GM06990 (cell line): ENCODE measurements around the gene ZNF213.
"Not testable (repeated sequence)": the region's sequence is repeated elsewhere in the genome, so short reads cannot be mapped to it uniquely, and the experiment has no call there.

Source experiments
- DNase-seq: peaks from one replicate; pipeline ENCODE4 v3.0.0-alpha.2; 2011; ENCODE audit not compliant: insufficient read length; ENCODE audit errors: extremely low read depth
- H3K27me3 ChIP-seq: replicated peaks from 2 replicates; pipeline ENCODE4 v1.6.0; 2011; ENCODE audit warnings: low read length; ENCODE audit not compliant: control insufficient read depth, insufficient read depth
- H3K36me3 ChIP-seq: 2 replicates; pipeline ENCODE4 v1.5.1; 2011; ENCODE audit warnings: low read length; ENCODE audit not compliant: control insufficient read depth, insufficient read depth
- H3K4me3 ChIP-seq: replicated peaks from 2 replicates; pipeline ENCODE4 v1.5.1; 2011; ENCODE audit warnings: low read depth, mild to moderate bottlenecking, control low read depth, low read length
- TF ChIP-seq, protein P1 (sequence below): IDR thresholded peaks from 2 replicates; pipeline ENCODE4 v1.5.1; 2011; ENCODE audit warnings: low read length, control low read depth, mild to moderate bottlenecking, inconsistent platforms; ENCODE audit not compliant: insufficient read depth, poor library complexity, severe bottlenecking

ZNF213 gene

GRCh38 chr16:3138823-3139426 lies 4.1 kb downstream of the ZNF213 start:
- no peaks in the 10 kb centered on the region for H3K27me3 ChIP-seq
- DNase-seq = no peak
- H3K4me3 ChIP-seq = no peak overlapping the region
- TF ChIP-seq, protein P1, sequence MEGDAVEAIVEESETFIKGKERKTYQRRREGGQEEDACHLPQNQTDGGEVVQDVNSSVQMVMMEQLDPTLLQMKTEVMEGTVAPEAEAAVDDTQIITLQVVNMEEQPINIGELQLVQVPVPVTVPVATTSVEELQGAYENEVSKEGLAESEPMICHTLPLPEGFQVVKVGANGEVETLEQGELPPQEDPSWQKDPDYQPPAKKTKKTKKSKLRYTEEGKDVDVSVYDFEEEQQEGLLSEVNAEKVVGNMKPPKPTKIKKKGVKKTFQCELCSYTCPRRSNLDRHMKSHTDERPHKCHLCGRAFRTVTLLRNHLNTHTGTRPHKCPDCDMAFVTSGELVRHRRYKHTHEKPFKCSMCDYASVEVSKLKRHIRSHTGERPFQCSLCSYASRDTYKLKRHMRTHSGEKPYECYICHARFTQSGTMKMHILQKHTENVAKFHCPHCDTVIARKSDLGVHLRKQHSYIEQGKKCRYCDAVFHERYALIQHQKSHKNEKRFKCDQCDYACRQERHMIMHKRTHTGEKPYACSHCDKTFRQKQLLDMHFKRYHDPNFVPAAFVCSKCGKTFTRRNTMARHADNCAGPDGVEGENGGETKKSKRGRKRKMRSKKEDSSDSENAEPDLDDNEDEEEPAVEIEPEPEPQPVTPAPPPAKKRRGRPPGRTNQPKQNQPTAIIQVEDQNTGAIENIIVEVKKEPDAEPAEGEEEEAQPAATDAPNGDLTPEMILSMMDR = no peak
- H3K36me3 ChIP-seq = no peaks in the 10 kb centered on the region; the same call in none of the 2 replicates

DNA sequence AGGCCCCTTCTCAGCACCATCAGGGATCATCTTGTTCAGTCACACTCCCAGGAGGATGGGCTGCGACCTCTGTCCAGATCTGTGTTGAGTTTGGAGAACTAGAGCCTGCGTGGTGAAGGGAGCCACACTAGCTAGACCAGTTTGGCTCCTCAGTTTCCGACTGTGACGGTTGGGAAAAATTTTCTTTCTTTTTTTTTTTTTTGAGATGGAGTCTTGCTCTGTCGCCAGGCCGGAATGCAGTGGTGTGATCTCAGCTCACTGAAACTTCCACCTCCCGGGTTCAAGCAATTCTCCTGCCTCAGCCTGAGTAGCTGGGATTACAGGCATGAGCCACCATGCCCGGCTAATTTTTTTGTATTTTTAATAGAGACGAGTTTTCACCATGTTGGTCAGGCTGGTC lies 4.7 kb downstream of the ZNF213 start:
- not testable (repeated sequence) for H3K4me3 ChIP-seq, H3K36me3 ChIP-seq, DNase-seq, H3K27me3 ChIP-seq

DNA sequence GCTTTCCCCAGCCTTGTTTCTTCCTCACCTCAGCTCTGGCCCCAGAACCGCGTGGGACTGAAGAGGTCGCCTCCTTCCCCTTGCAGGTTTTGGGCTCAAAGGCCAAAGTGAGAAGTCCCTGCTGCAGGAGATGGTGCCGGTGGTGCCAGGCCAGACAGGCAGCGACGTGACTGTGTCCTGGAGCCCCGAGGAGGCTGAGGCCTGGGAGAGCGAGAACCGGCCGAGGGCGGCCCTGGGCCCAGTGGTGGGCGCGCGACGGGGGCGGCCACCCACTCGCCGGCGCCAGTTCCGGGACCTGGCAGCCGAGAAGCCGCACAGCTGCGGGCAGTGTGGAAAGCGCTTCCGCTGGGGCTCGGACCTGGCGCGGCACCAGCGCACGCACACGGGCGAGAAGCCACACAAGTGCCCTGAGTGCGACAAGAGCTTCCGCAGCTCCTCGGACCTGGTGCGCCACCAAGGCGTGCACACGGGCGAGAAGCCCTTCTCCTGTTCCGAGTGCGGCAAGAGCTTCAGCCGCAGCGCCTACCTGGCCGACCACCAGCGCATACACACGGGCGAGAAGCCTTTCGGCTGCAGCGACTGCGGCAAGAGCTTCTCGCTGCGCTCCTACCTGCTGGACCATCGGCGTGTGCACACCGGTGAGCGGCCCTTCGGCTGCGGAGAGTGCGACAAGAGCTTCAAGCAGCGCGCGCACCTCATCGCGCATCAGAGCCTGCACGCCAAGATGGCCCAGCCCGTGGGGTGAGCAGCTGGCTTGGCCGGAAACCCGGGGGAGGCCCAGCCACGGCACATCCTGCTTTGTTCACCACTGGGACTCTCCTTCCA lies 6.0 kb downstream of the ZNF213 start:
- Histone ChIP-seq H3K27me3 (no peaks in the 10 kb centered on the region; the same call in 1 of the 2 replicates), H3K36me3 (no peaks in the 10 kb centered on the region; the same call in none of the 2 replicates), H3K4me3 (no peak overlapping the region)
- TF ChIP-seq, protein P1 = no peak
- DNase-seq = no peak

DNA sequence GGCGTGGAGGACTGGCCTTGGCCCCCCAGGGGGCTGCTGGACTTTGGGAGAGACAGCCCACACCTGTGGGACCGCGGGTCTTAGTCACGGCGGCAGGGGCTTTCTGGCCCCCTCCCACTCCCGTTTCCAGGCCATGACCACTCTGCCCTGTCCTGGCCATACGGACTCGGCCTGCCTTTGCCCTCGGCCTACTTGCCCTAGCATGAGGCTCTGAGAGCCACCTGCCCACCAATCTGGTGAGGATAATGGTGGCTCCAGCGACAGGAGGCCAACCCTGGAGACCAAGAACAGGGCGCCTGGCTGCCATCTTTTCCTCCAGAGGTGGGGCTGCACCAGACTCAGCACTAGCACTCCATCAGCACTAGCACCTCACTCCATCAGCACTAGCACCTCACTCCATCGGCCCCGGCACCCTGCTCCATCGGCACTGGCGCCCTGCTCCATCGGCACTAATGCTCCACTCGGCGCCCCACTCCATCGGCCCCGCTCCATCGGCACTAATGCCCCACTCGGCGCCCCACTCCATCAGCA lies 7.0 kb downstream of the ZNF213 start:
- DNase-seq = no peak
- H3K4me3 ChIP-seq = no peak overlapping the region
- no peaks in the 10 kb centered on the region; the same call in 1 of the 2 replicates for H3K27me3 ChIP-seq
- TF ChIP-seq, protein P1 = no peak
- H3K36me3 ChIP-seq = no peaks in the 10 kb centered on the region; the same call in none of the 2 replicates

DNA sequence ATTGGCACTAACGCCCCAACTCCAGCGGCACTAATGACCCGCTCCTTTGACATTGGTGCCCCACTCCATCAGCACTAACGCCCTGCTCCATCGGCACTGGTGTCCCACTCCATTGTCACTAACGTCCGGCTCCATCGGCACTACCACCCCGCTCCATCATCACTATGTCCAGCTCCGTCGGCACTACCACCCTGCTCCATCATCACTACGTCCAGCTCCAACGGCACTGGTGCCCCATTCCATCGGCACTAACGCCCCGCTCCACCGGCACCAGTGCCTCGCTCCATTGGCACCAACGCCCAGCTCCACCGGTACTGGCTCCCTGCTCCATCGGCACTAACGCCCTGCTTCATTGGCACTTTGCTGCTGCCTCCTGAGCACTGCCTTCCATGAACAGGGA lies 7.5 kb downstream of the ZNF213 start:
- no peaks in the 10 kb centered on the region; the same call in 1 of the 2 replicates for H3K27me3 ChIP-seq
- no peak for DNase-seq
- no peak overlapping the region for H3K4me3 ChIP-seq
- H3K36me3 ChIP-seq = no peaks in the 10 kb centered on the region; the same call in none of the 2 replicates
- TF ChIP-seq, protein P1 = no peak

DNA sequence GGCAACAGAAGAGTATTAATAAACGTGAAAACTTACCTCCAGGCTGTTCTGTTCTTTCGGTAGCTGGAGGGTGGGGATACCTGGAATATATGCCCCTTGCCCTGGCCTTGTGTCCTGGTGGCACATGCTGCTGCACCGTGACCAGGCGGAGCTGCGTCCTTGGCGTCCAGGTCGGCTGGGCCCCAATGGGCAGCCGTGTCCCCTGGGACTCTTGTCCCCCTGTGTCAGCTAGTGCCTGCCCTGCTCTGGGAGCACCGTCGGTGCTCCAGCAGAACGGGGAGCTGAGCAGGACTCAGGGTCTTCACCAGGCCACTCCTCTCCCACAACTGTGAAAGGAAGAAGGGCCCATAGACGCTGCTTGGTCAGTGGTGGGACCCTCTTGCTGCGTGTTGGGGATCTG lies 7.9 kb downstream of the ZNF213 start:
- no peak for DNase-seq
- H3K27me3 ChIP-seq = no peaks in the 10 kb centered on the region; the same call in 1 of the 2 replicates
- no peak overlapping the region for H3K4me3 ChIP-seq
- no peaks in the 10 kb centered on the region; the same call in none of the 2 replicates for H3K36me3 ChIP-seq
- TF ChIP-seq, protein P1 = no peak
